CD4-positive, CD25-positive, alpha-beta regulatory T cell (primary cell): ENCODE results near the gene PKN1. TPM values are rescaled to one million over a fixed set of nuclear protein-coding genes. Genes with fewer than 3 reads are reported as not detected.
A peak's percentile ranks its signal among the peaks of the same experiment; 100 is the strongest.

ENCODE experiments used
- ATAC-seq, 2 donors: fragments of 150-1000 bp; cut with Tn5 transposase; one replicate each; pipeline ENCODE4 v1.10.0; 2021; ENCODE audit warnings: low read depth in 2 of 2, moderate number of reproducible peaks in 2 of 2, moderate library complexity in 1 of 2
- DNase-seq, 3 donors: peaks; one replicate each; pipeline versions ENCODE4 v3.0.0 to v3.0.0-alpha.2; 2012 to 2022; ENCODE audit warnings: mixed read lengths in 1 of 3
- H3K27ac ChIP-seq: one replicate; pipeline ENCODE4 v1.7.0; 2013; ENCODE audit warnings: mild to moderate bottlenecking, low read length; ENCODE audit not compliant: insufficient read depth, poor library complexity, severe bottlenecking
- H3K27me3 ChIP-seq: one replicate; pipeline ENCODE4 v1.7.0; 2013; ENCODE audit warnings: low read length; ENCODE audit not compliant: control insufficient read depth, insufficient read depth
- H3K36me3 ChIP-seq: one replicate; pipeline ENCODE4 v1.7.0; 2013; ENCODE audit warnings: mild to moderate bottlenecking, low read length, moderate library complexity; ENCODE audit not compliant: control insufficient read depth, insufficient read depth
- H3K4me1 ChIP-seq: 2 replicates; pipeline ENCODE4 v1.7.0; 2013; ENCODE audit warnings: mild to moderate bottlenecking, low read length; ENCODE audit not compliant: insufficient read depth, control insufficient read depth, poor library complexity, severe bottlenecking
- H3K4me3 ChIP-seq: one replicate; pipeline ENCODE4 v1.7.0; 2013; ENCODE audit warnings: low read depth, mild to moderate bottlenecking, low read length, moderate library complexity
- H3K9me3 ChIP-seq, 2 experiments: 1 replicate in 1 of 2; 2 replicates in 1 of 2; pipeline ENCODE4 v1.7.0; 2013; ENCODE audit warnings: low read length in 2 of 2, mild to moderate bottlenecking in 1 of 2, moderate library complexity in 1 of 2; ENCODE audit not compliant: control insufficient read depth in 2 of 2
- H3K27ac Mint-ChIP-seq, 3 donors: one replicate each; pipeline ENCODE4 v1.8.0; 2020 to 2022; ENCODE audit warnings: mild to moderate bottlenecking in 3 of 3, mixed read lengths in 3 of 3, moderate library complexity in 2 of 3
- H3K27me3 Mint-ChIP-seq: one replicate; pipeline ENCODE4 v1.8.0; 2022; ENCODE audit warnings: mild to moderate bottlenecking, mixed read lengths
- H3K36me3 Mint-ChIP-seq: one replicate; pipeline ENCODE4 v1.8.0; 2020; ENCODE audit warnings: mixed read lengths
- H3K4me1 Mint-ChIP-seq, 4 donors: one replicate each; pipeline ENCODE4 v1.8.0; 2020 to 2022; ENCODE audit warnings: mixed read lengths in 4 of 4, mild to moderate bottlenecking in 1 of 4
- H3K4me3 Mint-ChIP-seq, 4 donors: one replicate each; pipeline ENCODE4 v1.8.0; 2020 to 2022; ENCODE audit warnings: mild to moderate bottlenecking in 4 of 4, mixed read lengths in 4 of 4, moderate library complexity in 3 of 4
- H3K9me3 Mint-ChIP-seq, 7 donors: one replicate each; pipeline ENCODE4 v1.8.0; 2020 to 2022; ENCODE audit warnings: mixed read lengths in 7 of 7, mild to moderate bottlenecking in 3 of 7, moderate library complexity in 2 of 7
- polyA plus RNA-seq, 4 donors: library from polyadenylated mRNA; unstranded; fragments of 300-500 nt; fragmentation: Illumina TruSeq; gene quantifications; one replicate each; pipeline ENCODE4 v1.2.3, GENCODE V29; 2021
- total RNA-seq: library from RNA; stranded (reverse); gene quantifications from one replicate; pipeline ENCODE4 v1.2.3, GENCODE V29; 2022

Gene PKN1
- total and polyA plus RNA-seq, 5 donors from 2014 or later: 43.2 to 151 (median 57.7) TPM

DNA sequence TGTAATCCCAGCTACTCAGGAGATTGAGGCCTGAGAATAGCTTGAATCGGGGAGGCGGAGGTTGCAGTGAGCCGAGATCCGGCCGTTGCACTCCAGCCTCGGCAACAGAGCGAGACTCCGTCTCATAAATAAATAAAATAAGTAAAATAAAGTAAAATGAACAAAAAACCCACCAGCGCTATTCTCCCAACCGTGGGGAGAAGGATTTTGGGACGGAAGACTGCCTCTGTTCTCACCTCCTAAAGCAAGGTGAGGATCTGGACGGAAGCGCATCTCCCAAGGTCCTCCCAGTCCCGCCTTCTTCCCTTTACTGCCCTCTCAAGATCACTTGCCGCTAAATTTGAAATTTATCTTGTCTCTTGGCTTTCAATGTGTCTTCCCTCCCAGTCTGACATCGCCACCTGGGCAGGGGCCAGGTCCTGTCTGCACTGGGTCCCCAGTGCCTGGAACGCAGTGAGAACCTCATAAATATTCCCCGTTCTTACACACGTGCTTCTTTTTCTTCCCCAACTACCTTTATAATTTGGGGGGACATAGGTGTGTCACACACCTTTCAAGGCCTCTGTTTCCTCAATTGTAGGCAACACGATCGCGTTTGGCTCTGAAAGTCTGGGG is 86.2 kb downstream of the PKN1 start:
- peak overlapping the region; percentile 85 to 100 (median 99) for H3K27ac Mint-ChIP-seq
- ATAC-seq: no peak
- DNase-seq: no peak
- Histone ChIP-seq H3K27ac (peak overlapping the region; percentile 94), H3K4me1 (peaks cover 86% of the 10 kb centered on the region), H3K27me3 (no peaks in the 10 kb centered on the region), H3K36me3 (peaks cover 26% of the 10 kb centered on the region), H3K4me3 (peak overlapping the region; percentile 31), H3K9me3 (no peaks in the 10 kb centered on the region)
- H3K4me1 Mint-ChIP-seq: peaks cover 11 to 80% (median 61%) of the 10 kb centered on the region in 4 donors
- H3K9me3 Mint-ChIP-seq: peaks cover 0 to 4% (median 0%) of the 10 kb centered on the region in 7 donors
- H3K4me3 Mint-ChIP-seq: peak overlapping the region; percentile 87 to 98 (median 97)
- peaks cover 12% of the 10 kb centered on the region for H3K27me3 Mint-ChIP-seq
- peaks cover 26% of the 10 kb centered on the region for H3K36me3 Mint-ChIP-seq

DNA sequence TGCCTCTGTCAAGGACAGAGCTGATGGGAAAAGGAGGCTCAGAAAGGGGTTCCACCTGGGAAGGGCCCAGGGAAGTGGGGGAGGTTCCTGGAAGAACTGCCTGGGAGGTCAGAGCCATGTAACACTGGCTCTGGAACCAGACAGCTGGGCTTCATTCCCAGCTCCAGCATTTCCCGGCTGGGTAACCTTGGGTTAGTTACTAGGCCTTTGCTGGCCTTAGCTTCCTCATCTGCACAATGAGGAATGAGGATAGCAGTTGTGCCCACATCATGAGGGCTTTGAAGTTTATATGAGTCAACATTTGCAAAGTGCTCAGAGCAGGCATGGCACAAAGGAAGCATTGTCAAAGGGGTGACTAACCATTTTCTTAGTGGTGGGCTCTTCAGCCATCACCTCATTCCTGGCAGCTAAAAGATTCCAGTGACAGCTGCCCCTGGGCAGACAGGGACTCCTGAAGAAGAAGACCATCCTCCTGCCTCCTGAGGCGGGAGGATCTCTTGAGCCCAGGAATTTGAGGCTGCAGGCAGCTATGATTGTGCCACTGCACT is 86.8 kb downstream of the PKN1 start:
- Mint-ChIP-seq H3K4me1 (peaks cover 8 to 79% (median 56%) of the 10 kb centered on the region in 4 donors), H3K4me3 (peak overlapping the region; percentile 61 to 98 (median 78)), H3K36me3 (peaks cover 20% of the 10 kb centered on the region), H3K27ac (peak overlapping the region; percentile 85 to 100 (median 99)), H3K9me3 (peaks cover 0 to 4% (median 0%) of the 10 kb centered on the region in 7 donors), H3K27me3 (peaks cover 12% of the 10 kb centered on the region)
- Histone ChIP-seq H3K27me3 (no peaks in the 10 kb centered on the region), H3K4me1 (peaks cover 84% of the 10 kb centered on the region), H3K4me3 (peak overlapping the region; percentile 31), H3K9me3 (no peaks in the 10 kb centered on the region), H3K36me3 (peaks cover 20% of the 10 kb centered on the region), H3K27ac (peak overlapping the region; percentile 94)
- DNase-seq: no peak
- no peak for ATAC-seq

DNA sequence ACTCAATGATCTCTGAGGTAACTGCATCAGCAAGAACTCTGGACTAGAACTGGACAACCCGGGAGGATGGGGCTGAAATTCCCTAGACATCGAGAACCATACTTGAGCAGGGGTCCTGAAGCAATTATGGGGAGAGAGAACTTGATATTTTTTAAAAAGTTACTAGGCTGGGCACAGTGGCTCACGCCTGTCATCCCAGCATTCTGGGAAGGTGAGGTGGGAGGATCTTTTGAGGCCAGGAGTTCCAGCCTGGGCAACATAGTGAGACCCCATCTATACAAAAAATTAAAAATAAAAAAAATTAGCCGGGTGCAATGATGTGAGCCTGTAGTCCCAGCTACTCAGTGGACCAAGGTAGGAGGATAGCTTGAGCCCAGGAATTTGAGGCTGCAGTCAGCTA is 87.4 kb downstream of the PKN1 start:
- ATAC-seq (no peak), DNase-seq (no peak)
- Mint-ChIP-seq H3K36me3 (peaks cover 14% of the 10 kb centered on the region), H3K4me3 (peak overlapping the region in 3 of 4 donors; percentile 61 to 84 (median 72)), H3K9me3 (peaks cover 0 to 4% (median 0%) of the 10 kb centered on the region in 7 donors), H3K4me1 (peaks cover 6 to 78% (median 53%) of the 10 kb centered on the region in 4 donors), H3K27me3 (peaks cover 12% of the 10 kb centered on the region), H3K27ac (peak overlapping the region; percentile 85 to 100 (median 99))
- Histone ChIP-seq H3K36me3 (peaks cover 14% of the 10 kb centered on the region), H3K27me3 (no peaks in the 10 kb centered on the region), H3K4me1 (peaks cover 78% of the 10 kb centered on the region), H3K4me3 (no peak overlapping the region), H3K9me3 (no peaks in the 10 kb centered on the region), H3K27ac (peak overlapping the region; percentile 94)

Other genes starting within 250 kb of the PKN1 start
- gene ADGRL1, start 227.1 kb upstream of the PKN1 start, total RNA-seq: 8.2 TPM
- under 1 TPM in 3 of 4 donors, not detected in 1; 0.21 to 0.40 (median 0.29) TPM for gene ADGRL1, start 227.1 kb upstream of the PKN1 start, polyA plus RNA-seq
- gene ADGRE5, start 51.9 kb upstream of the PKN1 start, total RNA-seq: 670 TPM
- 100 to 1,000 TPM; 122 to 174 (median 144) TPM for gene ADGRE5, start 51.9 kb upstream of the PKN1 start, polyA plus RNA-seq
- 232 TPM for gene DDX39A, start 14.0 kb upstream of the PKN1 start, total RNA-seq
- 100 to 1,000 TPM; 110 to 150 (median 125) TPM for gene DDX39A, start 14.0 kb upstream of the PKN1 start, polyA plus RNA-seq
- gene PTGER1, start 42.0 kb downstream of the PKN1 start, total RNA-seq: not detected
- gene PTGER1, start 42.0 kb downstream of the PKN1 start, polyA plus RNA-seq: not detected
- gene GIPC1, start 62.8 kb downstream of the PKN1 start, total RNA-seq: 37.5 TPM
- 10 to 100 TPM; 44.0 to 62.0 (median 55.7) TPM for gene GIPC1, start 62.8 kb downstream of the PKN1 start, polyA plus RNA-seq
- gene DNAJB1, start 85.1 kb downstream of the PKN1 start, total RNA-seq: 754 TPM
- 100 to 1,000 TPM; 302 to 349 (median 332) TPM for gene DNAJB1, start 85.1 kb downstream of the PKN1 start, polyA plus RNA-seq
- gene TECR, start 96.3 kb downstream of the PKN1 start, total RNA-seq: 159 TPM
- 100 to 1,000 TPM; 304 to 351 (median 335) TPM for gene TECR, start 96.3 kb downstream of the PKN1 start, polyA plus RNA-seq
- 51.4 TPM for gene NDUFB7, start 138.8 kb downstream of the PKN1 start, total RNA-seq
- gene NDUFB7, start 138.8 kb downstream of the PKN1 start, polyA plus RNA-seq: 100 to 1,000 TPM; 196 to 238 (median 218) TPM
- 0.25 TPM for gene CLEC17A, start 149.8 kb downstream of the PKN1 start, total RNA-seq
- gene CLEC17A, start 149.8 kb downstream of the PKN1 start, polyA plus RNA-seq: not detected
- not detected for gene ADGRE3, start 241.5 kb downstream of the PKN1 start, total RNA-seq
- gene ADGRE3, start 241.5 kb downstream of the PKN1 start, polyA plus RNA-seq: not detected